HG03280 (cell line): Measurements from ENCODE around the gene YEATS2.

Source experiments
- ATAC-seq: cut with Tn5 transposase; IDR thresholded peaks from one replicate; pipeline ENCODE4 v1.9.1; 2021; ENCODE audit warnings: mild to moderate bottlenecking, moderate library complexity; ENCODE audit not compliant: unreplicated experiment

Gene YEATS2

GRCh38 chr3:183810643-183811594 is 113.3 kb downstream of the YEATS2 start:
- no peak for ATAC-seq

GRCh38 chr3:183811638-183812037 is 114.0 kb downstream of the YEATS2 start:
- no peak for ATAC-seq

GRCh38 chr3:183812761-183813445 is 115.3 kb downstream of the YEATS2 start:
- no peak for ATAC-seq

GRCh38 chr3:183814240-183814639 is 116.6 kb downstream of the YEATS2 start:
- no peak for ATAC-seq

- ATAC-seq: no peak
Observed at GRCh38 chr3:183815563-183815940, 118.0 kb downstream of the YEATS2 start.

GRCh38 chr3:183815951-183816475 is 118.4 kb downstream of the YEATS2 start:
- ATAC-seq: no peak

GRCh38 chr3:183816681-183817510 is 119.3 kb downstream of the YEATS2 start:
- no peak for ATAC-seq

- no peak for ATAC-seq
Observed at GRCh38 chr3:183817639-183818038, 120.0 kb downstream of the YEATS2 start.

GRCh38 chr3:183818041-183818620 is 120.5 kb downstream of the YEATS2 start:
- no peak for ATAC-seq

GRCh38 chr3:183818706-183819624 is 121.4 kb downstream of the YEATS2 start:
- no peak for ATAC-seq

- ATAC-seq: no peak
Observed at GRCh38 chr3:183819831-183820230, 122.2 kb downstream of the YEATS2 start.

- ATAC-seq: no peak
Observed at GRCh38 chr3:183822631-183823030, 125.0 kb downstream of the YEATS2 start.

- ATAC-seq: no peak
Observed at GRCh38 chr3:183823963-183824362, 126.4 kb downstream of the YEATS2 start.

- ATAC-seq: peak; percentile 29
Observed at GRCh38 chr3:183824761-183825455, 127.3 kb downstream of the YEATS2 start.

GRCh38 chr3:183825456-183826161 is 128.0 kb downstream of the YEATS2 start, which contains the start of gene MAP6D1:
TSS of gene MAP6D1 (minus strand) at chr3:183825577. CDS start at chr3:183825547, 30 bp downstream.
- peak; percentile 43 for ATAC-seq

GRCh38 chr3:183826448-183827250 is 129.1 kb downstream of the YEATS2 start:
- ATAC-seq: no peak

- ATAC-seq: no peak
Observed at GRCh38 chr3:183827809-183828537, 130.4 kb downstream of the YEATS2 start.
